ENCODE results near the gene MAGI2.

MAGI2 gene

GRCh38 chr7:78041423-78041822, 1412.0 kb downstream of the MAGI2 start:
- DNase-seq (ENCODE audit: low read depth in 2 of 2): no peak

GRCh38 chr7:78039790-78040776, 1413.4 kb downstream of the MAGI2 start:
- no peak for DNase-seq (ENCODE audit: low read depth in 2 of 2)

- no peak for DNase-seq (ENCODE audit: low read depth in 2 of 2)
Observed at GRCh38 chr7:78038465-78039080, 1414.9 kb downstream of the MAGI2 start.

DNA sequence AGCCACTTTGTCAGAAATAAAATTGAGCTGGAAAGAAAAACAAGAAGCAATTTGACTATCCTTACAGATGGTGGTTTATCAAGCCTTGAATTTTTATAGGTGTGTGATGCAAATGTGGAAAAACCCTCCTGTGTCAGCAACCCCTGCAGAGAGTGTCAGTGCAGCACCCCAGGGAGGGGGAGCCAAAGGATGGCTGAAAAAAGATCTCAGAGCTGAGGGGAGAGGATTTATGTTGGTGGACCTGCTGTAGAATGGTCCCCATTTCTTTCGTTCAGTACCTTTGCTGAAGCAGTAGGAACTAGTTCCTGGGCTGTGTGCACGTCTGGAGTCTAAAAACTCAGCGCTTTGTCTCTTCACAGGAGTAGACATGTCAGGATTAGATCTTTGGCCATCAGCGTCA, 1415.9 kb downstream of the MAGI2 start:
- DNase-seq (ENCODE audit: low read depth in 2 of 2): no peak

GRCh38 chr7:78033410-78033809, 1420.1 kb downstream of the MAGI2 start:
- no peak for DNase-seq (ENCODE audit: low read depth in 2 of 2)

GRCh38 chr7:78026492-78026891, 1427.0 kb downstream of the MAGI2 start:
- no peak for DNase-seq (ENCODE audit: low read depth in 2 of 2)

- no peak for DNase-seq (ENCODE audit: low read depth in 2 of 2)
Observed at GRCh38 chr7:78024591-78024990, 1428.9 kb downstream of the MAGI2 start.

DNA sequence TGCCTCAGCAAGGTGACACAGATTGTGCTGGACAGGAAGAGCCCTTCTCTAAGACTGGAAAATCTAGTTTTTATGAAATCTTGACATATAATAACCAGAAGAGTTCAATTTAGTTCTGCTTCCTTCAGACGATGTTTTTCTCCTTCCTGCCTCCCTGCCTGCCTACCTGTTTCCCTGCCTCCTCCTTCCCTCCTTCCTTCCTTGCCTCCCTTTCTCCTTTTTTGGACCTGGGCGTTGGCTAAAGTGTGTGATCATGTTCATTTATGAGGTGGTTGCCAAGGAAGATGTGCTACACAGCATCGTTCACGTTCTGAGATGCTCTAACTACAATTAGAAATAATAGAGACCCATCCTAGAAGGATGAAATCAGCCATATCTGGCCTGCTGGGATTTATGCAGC, 1430.3 kb downstream of the MAGI2 start:
- no peak for DNase-seq (ENCODE audit: low read depth in 2 of 2)

- no peak for DNase-seq (ENCODE audit: low read depth in 2 of 2)
Observed at GRCh38 chr7:78022165-78022564, 1431.3 kb downstream of the MAGI2 start.

DNA sequence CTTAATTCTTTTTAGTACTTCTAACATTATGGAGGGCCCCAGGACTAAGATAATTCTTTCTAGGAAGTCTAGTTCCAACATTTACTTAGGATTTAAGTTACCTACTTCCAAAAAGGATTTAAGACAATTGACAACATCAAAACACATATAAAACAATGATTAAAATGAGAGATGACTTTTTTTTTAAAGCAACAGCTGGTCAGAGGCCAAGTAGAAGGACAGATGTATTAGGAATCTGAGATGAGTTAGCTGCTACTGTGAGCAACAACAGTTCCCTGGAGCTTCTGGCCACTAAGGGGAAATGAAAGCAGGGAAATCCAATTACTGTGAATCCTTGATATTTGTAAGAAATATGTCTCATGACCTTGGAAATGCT, 1432.6 kb downstream of the MAGI2 start:
- DNase-seq (ENCODE audit: low read depth in 2 of 2): no peak

DNA sequence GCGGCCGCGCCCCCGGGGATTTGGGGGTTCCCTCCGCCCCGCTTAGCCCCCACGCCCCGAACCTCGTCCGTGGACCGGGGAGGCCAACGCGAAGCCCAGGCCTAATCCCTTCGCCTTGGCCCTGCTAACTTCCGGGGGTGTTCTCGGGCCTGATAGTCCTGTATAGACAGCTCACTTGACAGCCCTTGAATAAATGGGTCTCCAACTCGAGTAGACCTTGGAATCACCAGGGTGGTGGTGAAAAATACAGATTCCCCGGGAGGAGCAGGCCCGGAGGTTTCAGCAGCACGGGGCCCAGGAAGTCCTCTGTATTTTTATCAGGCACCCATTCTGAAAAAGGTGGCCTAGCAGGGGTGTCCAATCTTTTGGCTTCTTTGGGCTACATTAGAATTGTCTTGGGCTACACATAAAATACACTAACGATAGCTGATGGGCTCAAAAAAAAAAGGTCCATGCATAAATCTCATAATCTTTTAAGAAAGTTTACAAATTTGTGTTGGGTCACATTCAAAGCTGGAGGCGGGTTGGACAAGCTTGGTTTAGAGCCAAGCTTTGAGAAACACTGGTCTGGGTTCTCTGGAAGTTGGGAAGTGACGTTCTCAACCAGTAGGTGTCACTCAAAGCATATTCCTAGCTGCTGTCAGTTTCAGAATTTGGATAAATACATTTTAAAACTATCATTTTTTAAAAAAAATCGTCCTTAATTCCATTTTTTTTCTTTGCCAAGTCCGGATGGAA, 1433.2 kb downstream of the MAGI2 start:
- DNase-seq (ENCODE audit: low read depth in 2 of 2): peak; percentile 69 to 71

DNA sequence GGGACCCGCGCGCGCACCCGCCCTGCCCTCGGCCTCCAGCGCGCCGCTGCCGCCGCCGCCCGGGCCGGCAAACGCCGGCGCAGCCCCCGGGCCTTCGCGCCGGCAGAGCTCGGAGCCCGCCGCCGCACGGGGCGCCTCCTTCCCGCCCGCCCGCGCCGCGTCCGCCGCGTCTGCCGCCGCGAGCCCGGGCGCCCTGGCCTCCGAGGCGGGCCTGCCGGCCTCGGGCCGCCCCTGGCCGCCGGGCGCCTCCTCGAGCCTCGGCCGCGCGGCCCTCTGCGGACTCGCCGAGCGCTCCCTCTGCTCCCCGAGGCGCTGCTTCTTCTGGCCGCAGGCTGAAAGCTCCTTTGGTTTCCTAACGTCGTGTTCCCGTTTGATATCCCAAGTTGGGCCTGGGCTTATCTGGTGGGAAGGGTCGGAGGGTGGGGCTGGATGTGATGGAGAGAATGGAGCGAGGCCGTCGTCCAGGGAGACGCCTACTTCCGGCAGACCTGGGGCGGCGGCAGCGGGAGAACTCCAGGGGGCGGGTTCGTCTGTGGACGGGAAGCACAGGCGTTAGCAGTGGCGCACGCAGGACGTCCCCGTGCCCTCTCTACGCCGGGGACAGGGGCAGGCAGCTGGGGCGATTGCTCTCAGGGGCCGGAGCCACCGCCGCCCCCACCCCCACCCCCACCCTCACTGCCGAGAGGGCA, 1433.9 kb downstream of the MAGI2 start:
- DNase-seq (ENCODE audit: low read depth in 2 of 2): peak; percentile 59 to 60

GRCh38 chr7:78018641-78019446, 1434.6 kb downstream of the MAGI2 start:
- DNase-seq (ENCODE audit: low read depth in 2 of 2): no peak

- no peak for DNase-seq (ENCODE audit: low read depth in 2 of 2)
Observed at GRCh38 chr7:78017591-78018100, 1435.8 kb downstream of the MAGI2 start.

GRCh38 chr7:78015574-78016260, 1437.8 kb downstream of the MAGI2 start:
- DNase-seq (ENCODE audit: low read depth in 2 of 2): no peak

- DNase-seq (ENCODE audit: low read depth in 2 of 2): no peak
Observed at GRCh38 chr7:78014401-78014800, 1439.1 kb downstream of the MAGI2 start.

GRCh38 chr7:78013386-78013785, 1440.1 kb downstream of the MAGI2 start:
- no peak for DNase-seq (ENCODE audit: low read depth in 2 of 2)

GRCh38 chr7:78011642-78012041, 1441.8 kb downstream of the MAGI2 start:
- DNase-seq (ENCODE audit: low read depth in 2 of 2): no peak

DNA sequence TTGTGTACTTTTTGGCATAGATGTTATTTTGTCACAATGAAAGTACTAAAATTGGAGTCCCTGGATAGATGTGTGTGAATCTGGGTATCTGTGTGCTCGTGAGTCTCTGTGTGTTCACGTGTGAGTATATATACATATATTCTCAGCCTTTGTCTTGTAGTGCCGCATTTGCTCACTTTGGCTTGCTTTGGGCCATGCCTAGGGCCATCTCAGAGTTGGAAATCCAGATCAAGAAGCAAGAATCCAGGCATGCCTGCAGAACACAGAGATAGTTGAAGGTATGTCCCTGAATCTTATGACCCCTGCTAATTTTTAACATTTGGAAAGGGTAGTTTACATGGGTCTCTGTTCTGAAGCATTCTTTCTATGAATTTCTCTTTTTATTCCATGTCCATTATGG, 1446.2 kb downstream of the MAGI2 start:
- DNase-seq (ENCODE audit: low read depth in 2 of 2): no peak

DNA sequence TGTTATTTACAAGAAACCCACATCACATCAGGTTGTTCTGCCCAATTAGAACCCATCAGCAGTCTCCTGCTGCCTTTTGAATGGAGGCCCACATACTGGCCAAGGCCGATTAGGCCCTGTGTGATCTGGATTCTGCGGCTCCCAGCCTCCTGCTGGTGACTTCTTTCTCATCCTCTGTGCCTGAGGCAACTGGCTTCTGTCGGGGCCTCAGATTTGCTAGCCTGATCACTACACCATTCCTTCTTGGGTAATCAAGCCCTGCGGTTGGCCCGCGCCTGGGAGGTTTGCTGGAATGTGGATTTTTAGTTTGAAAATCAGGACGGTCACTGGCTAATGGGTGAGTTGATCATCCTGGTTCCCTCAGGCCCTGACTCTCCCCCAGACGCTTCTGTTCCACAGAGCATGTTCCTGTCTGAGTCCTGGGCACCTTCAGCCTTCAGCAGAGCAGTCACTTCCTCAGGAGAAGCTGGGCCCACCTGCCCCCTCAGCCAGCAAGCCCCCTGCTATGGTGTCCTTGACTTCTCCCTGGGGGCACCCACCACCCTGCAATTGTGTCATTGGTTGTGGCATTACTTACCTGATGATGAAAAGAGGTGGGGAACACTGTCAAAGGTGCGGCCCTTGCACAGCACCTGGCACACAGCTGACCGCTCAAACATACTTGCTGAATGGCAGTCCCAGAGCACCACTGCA, 1447.3 kb downstream of the MAGI2 start:
- no peak for DNase-seq (ENCODE audit: low read depth in 2 of 2)
